H9 (cell line): ENCODE measurements around the gene UMAD1. TPM values are rescaled to one million over a fixed set of nuclear protein-coding genes. Genes with fewer than 3 reads are reported as not detected.

Source experiments
- DNase-seq: peaks from one replicate; pipeline ENCODE4 v3.0.0-alpha.2; 2017
- H2AFZ ChIP-seq: one replicate; pipeline ENCODE4 v1.6.1; 2013; ENCODE audit warnings: mild to moderate bottlenecking, low read length, control low read depth, moderate library complexity
- H2AK5ac ChIP-seq: 2 replicates; pipeline ENCODE4 v1.6.1; 2013; ENCODE audit warnings: low read length, control low read depth, mixed read lengths; ENCODE audit not compliant: insufficient read length
- H2BK120ac ChIP-seq: one replicate; pipeline ENCODE4 v1.6.1; 2013; ENCODE audit warnings: low read depth, mild to moderate bottlenecking, low read length, control low read depth, inconsistent platforms; ENCODE audit not compliant: poor library complexity, severe bottlenecking
- H2BK12ac ChIP-seq: 2 replicates; pipeline ENCODE4 v1.6.1; 2013; ENCODE audit warnings: low read length, control low read depth, mixed read lengths, low read depth; ENCODE audit not compliant: insufficient read length
- H2BK15ac ChIP-seq: 2 replicates; pipeline ENCODE4 v1.6.1; 2013; ENCODE audit warnings: low read depth, low read length, control low read depth
- H2BK20ac ChIP-seq: one replicate; pipeline ENCODE4 v1.6.1; 2013; ENCODE audit warnings: low read depth, mild to moderate bottlenecking, low read length, control low read depth, inconsistent platforms; ENCODE audit not compliant: poor library complexity, severe bottlenecking
- H2BK5ac ChIP-seq: 2 replicates; pipeline ENCODE4 v1.6.1; 2013; ENCODE audit warnings: low read length, control low read depth, mixed read lengths; ENCODE audit not compliant: insufficient read length
- H3K14ac ChIP-seq: 2 replicates; pipeline ENCODE4 v1.6.1; 2013; ENCODE audit warnings: low read length, control low read depth; ENCODE audit not compliant: insufficient read depth
- H3K18ac ChIP-seq: 2 replicates; pipeline ENCODE4 v1.6.1; 2013; ENCODE audit warnings: low read depth, mild to moderate bottlenecking, mixed read lengths, low read length, control low read depth; ENCODE audit not compliant: insufficient read length
- H3K23ac ChIP-seq: 2 replicates; pipeline ENCODE4 v1.6.1; 2013; ENCODE audit warnings: low read length, control low read depth, mixed read lengths, low read depth; ENCODE audit not compliant: insufficient read length
- H3K23me2 ChIP-seq: 2 replicates; pipeline ENCODE4 v1.6.1; 2013; ENCODE audit warnings: low read depth, mild to moderate bottlenecking, mixed read lengths, low read length, control low read depth; ENCODE audit not compliant: insufficient read length, poor library complexity, severe bottlenecking
- H3K27ac ChIP-seq: 2 replicates; pipeline ENCODE4 v1.5.1; 2013; ENCODE audit warnings: low read length, control low read depth, mixed read lengths, low read depth; ENCODE audit not compliant: insufficient read length
- H3K27me3 ChIP-seq: 2 replicates; pipeline ENCODE4 v1.6.1; 2013; ENCODE audit warnings: low read length, control low read depth, inconsistent platforms; ENCODE audit not compliant: insufficient read depth
- H3K4ac ChIP-seq: 2 replicates; pipeline ENCODE4 v1.6.1; 2013; ENCODE audit warnings: low read depth, mild to moderate bottlenecking, control low read depth, inconsistent platforms, low read length, moderate library complexity
- H3K4me1 ChIP-seq: 2 replicates; pipeline ENCODE4 v1.6.1; 2013; ENCODE audit warnings: low read length, control low read depth, inconsistent platforms; ENCODE audit not compliant: insufficient read depth
- H3K4me2 ChIP-seq: 2 replicates; pipeline ENCODE4 v1.6.1; 2013; ENCODE audit warnings: low read length, control low read depth, mixed read lengths; ENCODE audit not compliant: insufficient read length, insufficient read depth
- H3K56ac ChIP-seq: 2 replicates; pipeline ENCODE4 v1.6.1; 2013; ENCODE audit warnings: low read depth, mild to moderate bottlenecking, mixed read lengths, low read length, control low read depth; ENCODE audit not compliant: insufficient read length
- H3K79me1 ChIP-seq: 2 replicates; pipeline ENCODE4 v1.6.1; 2013; ENCODE audit warnings: low read depth, mild to moderate bottlenecking, moderate library complexity, low read length, control low read depth, inconsistent platforms; ENCODE audit not compliant: insufficient read depth, poor library complexity, severe bottlenecking
- H3K79me2 ChIP-seq: 2 replicates; pipeline ENCODE4 v1.6.1; 2013; ENCODE audit warnings: low read length, control low read depth, inconsistent platforms; ENCODE audit not compliant: insufficient read depth
- H3K9ac ChIP-seq: 2 replicates; pipeline ENCODE4 v1.6.1; 2013; ENCODE audit warnings: low read length, control low read depth, mixed read lengths; ENCODE audit not compliant: insufficient read length; ENCODE audit errors: extremely low read depth
- H3K9me3 ChIP-seq: one replicate; pipeline ENCODE4 v1.6.1; 2013; ENCODE audit warnings: low read depth, low read length, inconsistent platforms; ENCODE audit not compliant: control insufficient read depth
- H3T11ph ChIP-seq: one replicate; pipeline ENCODE4 v1.6.1; 2013; ENCODE audit warnings: mild to moderate bottlenecking, low read length, control low read depth, inconsistent platforms
- H4K20me1 ChIP-seq: one replicate; pipeline ENCODE4 v1.6.1; 2013; ENCODE audit not compliant: control insufficient read depth, insufficient read length, insufficient read depth
- H4K5ac ChIP-seq: 2 replicates; pipeline ENCODE4 v1.6.1; 2013; ENCODE audit warnings: low read depth, mild to moderate bottlenecking, mixed read lengths, low read length, control low read depth; ENCODE audit not compliant: insufficient read length
- H4K8ac ChIP-seq: replicated peaks from 2 replicates; pipeline ENCODE4 v1.6.1; 2013; ENCODE audit warnings: low read length, control low read depth, mixed read lengths, low read depth; ENCODE audit not compliant: insufficient read length
- H4K91ac ChIP-seq: 2 replicates; pipeline ENCODE4 v1.6.1; 2013; ENCODE audit warnings: low read depth, mild to moderate bottlenecking, moderate library complexity, mixed read lengths, low read length, control low read depth; ENCODE audit not compliant: insufficient read length
- H3K27ac Mint-ChIP-seq, 3 experiments: 2 replicates in 2 of 3; 3 replicates in 1 of 3; pipeline ENCODE4 v1.8.0; 2020 to 2021; ENCODE audit warnings: mixed read lengths in 3 of 3, mild to moderate bottlenecking in 1 of 3, moderate library complexity in 1 of 3
- H3K27me3 Mint-ChIP-seq: 2 replicates; pipeline ENCODE4 v1.8.0; 2021; ENCODE audit warnings: low read depth, mild to moderate bottlenecking, moderate library complexity, mixed read lengths
- H3K36me3 Mint-ChIP-seq, 3 experiments: 2 replicates in 2 of 3; 3 replicates in 1 of 3; pipeline ENCODE4 v1.8.0; 2020 to 2021; ENCODE audit warnings: low read depth in 3 of 3, mixed read lengths in 3 of 3; ENCODE audit not compliant: insufficient read depth in 1 of 3
- H3K4me1 Mint-ChIP-seq, 2 experiments: 2 replicates each; pipeline ENCODE4 v1.8.0; 2020; ENCODE audit warnings: mixed read lengths in 2 of 2
- H3K4me3 Mint-ChIP-seq, 2 experiments: 2 replicates in 1 of 2; 3 replicates in 1 of 2; pipeline ENCODE4 v1.8.0; 2020 to 2021; ENCODE audit warnings: mild to moderate bottlenecking in 2 of 2, mixed read lengths in 2 of 2, moderate library complexity in 1 of 2
- H3K9me3 Mint-ChIP-seq, 2 experiments: 2 replicates in 1 of 2; 3 replicates in 1 of 2; pipeline ENCODE4 v1.8.0; 2020; ENCODE audit warnings: mild to moderate bottlenecking in 2 of 2, mixed read lengths in 2 of 2, moderate library complexity in 1 of 2
- CTCF ChIP-seq: fragments of 200-600 bp; sonication (generic); conservative IDR thresholded peaks from 3 replicates; pipeline ENCODE4 v1.8.0; 2021; ENCODE audit warnings: antibody characterized with exemption, mild to moderate bottlenecking
- whole genome bisulfite sequencing: extraction: QIAGEN DNeasy Blood & Tissue Kit; methylation state at CpG from one replicate; pipeline ENCODE4 v1.1.7; 2013; ENCODE audit warnings: missing lambda C conversion rate, low lambda C conversion rate, mixed read lengths; ENCODE audit not compliant: insufficient read length; ENCODE audit errors: extremely low coverage; 5-methylcytosine and 5-hydroxymethylcytosine counted together
- total RNA-seq: library from RNA; stranded (reverse); gene quantifications from 2 replicates; pipeline ENCODE4 v1.2.1, GENCODE V29; 2021

The UMAD1 gene
- total RNA-seq, 1 experiment from 2014 or later, result 8.9 TPM

- Histone ChIP-seq H3K79me1 (no peaks in the 10 kb centered on the region), H4K5ac (no peak overlapping the region), H3K18ac (no peak overlapping the region), H3T11ph (no peak overlapping the region), H3K23ac (no peak overlapping the region), H3K27ac (no peak overlapping the region), H3K4me1 (peaks cover 5% of the 10 kb centered on the region), H2BK12ac (no peak overlapping the region), H4K91ac (no peak overlapping the region), H3K4me2 (no peak overlapping the region), H3K79me2 (no peaks in the 10 kb centered on the region), H3K9ac (no peak overlapping the region), H2AFZ (no peak overlapping the region), H2BK120ac (no peak overlapping the region), H3K56ac (no peak overlapping the region), H4K20me1 (no peaks in the 10 kb centered on the region), H3K27me3 (no peaks in the 10 kb centered on the region), H2BK15ac (no peak overlapping the region), H3K4ac (no peak overlapping the region), H3K9me3 (no peaks in the 10 kb centered on the region), H4K8ac (no peak overlapping the region), H2BK5ac (no peak overlapping the region), H3K23me2 (no peaks in the 10 kb centered on the region), H3K14ac (no peak overlapping the region), H2AK5ac (no peak overlapping the region), H2BK20ac (no peak overlapping the region)
- DNase-seq, result no peak
- TF ChIP-seq CTCF, result no peak
- no peaks in the 10 kb centered on the region for H3K27me3 Mint-ChIP-seq
- no peak overlapping the region for H3K4me3 Mint-ChIP-seq
- H3K27ac Mint-ChIP-seq, result peak overlapping the region in 1 of 3 experiments; percentile 27; a peak in 1 of 7 replicates
- no CpG with 5 or more reads among the region's 2 CpGs for WGBS
- H3K36me3 Mint-ChIP-seq, result no peaks in the 10 kb centered on the region
- no peaks in the 10 kb centered on the region for H3K9me3 Mint-ChIP-seq
- peaks cover 53 to 66% of the 10 kb centered on the region in 2 experiments for H3K4me1 Mint-ChIP-seq
Observed at GRCh38 chr7:7919449-7919945, 278.9 kb downstream of the UMAD1 start.
